K562 (cell line): ENCODE data around the gene RAMP2. TPM values are rescaled to one million over a fixed set of nuclear protein-coding genes. Genes with fewer than 3 reads are reported as not detected.

Experiments
- ATF4 ChIP-seq: fragments of 450-650 bp; formaldehyde crosslinking; IDR thresholded peaks from 2 replicates; pipeline ENCODE4 v1.4.0; 2022; ENCODE audit warnings: mild to moderate bottlenecking, moderate library complexity
- CCNT2 ChIP-seq: IDR thresholded peaks from 2 replicates; pipeline ENCODE4 v1.6.1; 2011; ENCODE audit warnings: borderline replicate concordance, low read depth, mild to moderate bottlenecking, moderate library complexity, mixed read lengths, low read length; ENCODE audit not compliant: insufficient read length; ENCODE audit errors: extremely low read depth
- FOS ChIP-seq: IDR thresholded peaks from 3 replicates; pipeline ENCODE4 v1.6.1; 2011; ENCODE audit not compliant: insufficient read length; ENCODE audit errors: extremely low read depth
- HDAC3 ChIP-seq: fragments of 450-650 bp; IDR thresholded peaks from 2 replicates; pipeline ENCODE4 v1.6.1; 2018; ENCODE audit warnings: borderline replicate concordance, mild to moderate bottlenecking, moderate library complexity; ENCODE audit not compliant: partially characterized antibody
- HDAC8 ChIP-seq: fragments of 450-650 bp; IDR thresholded peaks from 2 replicates; pipeline ENCODE4 v1.6.1; 2016; ENCODE audit warnings: mild to moderate bottlenecking, missing genetic modification characterization, moderate library complexity, missing compliant biosample characterization
- HNRNPUL1 ChIP-seq: fragments of 200-400 bp; formaldehyde crosslinking; IDR thresholded peaks from 2 replicates; pipeline ENCODE4 v1.6.1; 2017; ENCODE audit warnings: low read length
- LCOR ChIP-seq: sonication (generic); formaldehyde crosslinking; IDR thresholded peaks from 2 replicates; pipeline ENCODE4 v1.8.0; 2022; ENCODE audit warnings: mild to moderate bottlenecking, missing genetic modification reagents
- MCM2 ChIP-seq: fragments of 450-650 bp; IDR thresholded peaks from 2 replicates; pipeline ENCODE4 v1.6.1; 2017; ENCODE audit warnings: low read depth, mild to moderate bottlenecking
- MYNN ChIP-seq, 2 experiments: sonication (generic); formaldehyde crosslinking in 1 of 2; IDR thresholded peaks; 2 replicates each; pipeline versions ENCODE4 v1.5.0 to v1.6.1; 2016 to 2020; ENCODE audit warnings: antibody characterized with exemption in 1 of 2, missing genetic modification reagents in 1 of 2
- NCOA4 ChIP-seq: fragments of 450-650 bp; IDR thresholded peaks from 2 replicates; pipeline ENCODE4 v1.6.1; 2018; ENCODE audit warnings: mild to moderate bottlenecking; ENCODE audit not compliant: partially characterized antibody
- PTBP1 ChIP-seq: fragments of 200-400 bp; formaldehyde crosslinking; IDR thresholded peaks from 2 replicates; pipeline ENCODE4 v1.6.1; 2017; ENCODE audit warnings: low read depth, low read length
- RBM25 ChIP-seq: fragments of 200-400 bp; formaldehyde crosslinking; IDR thresholded peaks from 2 replicates; pipeline ENCODE4 v1.6.1; 2018; ENCODE audit warnings: low read length, low read depth, moderate library complexity; ENCODE audit not compliant: severe bottlenecking
- RUNX1 ChIP-seq: sonication (generic); IDR thresholded peaks from 2 replicates; pipeline ENCODE4 v1.6.1; 2016; ENCODE audit warnings: antibody characterized with exemption, low read depth
- SIN3A ChIP-seq, 2 experiments: fragments of 150-350 bp in 1 of 2; IDR thresholded peaks; 2 replicates each; pipeline ENCODE4 v1.6.1; 2011 to 2016; ENCODE audit warnings: borderline replicate concordance in 2 of 2, low read depth in 2 of 2, low read length in 2 of 2, mild to moderate bottlenecking in 2 of 2, moderate library complexity in 2 of 2; ENCODE audit not compliant: control insufficient read depth in 1 of 2
- SMARCA4 ChIP-seq: fragments of 450-650 bp; IDR thresholded peaks from 2 replicates; pipeline ENCODE4 v1.6.1; 2016
- SP1 ChIP-seq: sonication (generic); formaldehyde crosslinking; IDR thresholded peaks from 2 replicates; pipeline ENCODE4 v1.8.1; 2022; ENCODE audit warnings: mild to moderate bottlenecking, missing genetic modification reagents
- SREBF2 ChIP-seq: sonication (generic); formaldehyde crosslinking; IDR thresholded peaks from 2 replicates; pipeline ENCODE4 v1.4.0; 2020; ENCODE audit warnings: mild to moderate bottlenecking, missing genetic modification reagents
- TBP ChIP-seq: optimal IDR thresholded peaks from 2 replicates; pipeline ENCODE3; 2011; ENCODE audit warnings: low read depth, low read length, improper control_type of control experiment
- ZNF24 ChIP-seq: fragments of 450-650 bp; IDR thresholded peaks from 2 replicates; pipeline ENCODE4 v1.6.1; 2016
- ZNF449 ChIP-seq: fragments of 250-450 bp; sonication (Bioruptor Pico); IDR thresholded peaks from 2 replicates; pipeline ENCODE4 v1.8.0; 2022; ENCODE audit warnings: moderate library complexity, mild to moderate bottlenecking, inconsistent platforms
- ZNF511 ChIP-seq: sonication (generic); formaldehyde crosslinking; IDR thresholded peaks from 2 replicates; pipeline ENCODE4 v1.8.0; 2022; ENCODE audit warnings: mild to moderate bottlenecking, missing genetic modification reagents
- polyA plus RNA-seq, 8 experiments: library from polyadenylated mRNA; depleted of rRNA in 4 of 8; stranded (reverse) in 5 of 8; unstranded in 3 of 8; fragments of >200 nt; fragmentation: Nextera tagmentation in 2 of 8; fragmentation: Illumina TruSeq in 1 of 8; extraction: Ambion mirVana in 2 of 8; extraction: Trizol in 1 of 8; gene quantifications; 2 replicates each; pipeline versions ENCODE4 v1.2.1 to v1.2.3, GENCODE V29; 2011 to 2014; ENCODE audit warnings: inconsistent platforms in 1 of 8, missing spikeins in 1 of 8
- total RNA-seq, 7 experiments: library from RNA; depleted of rRNA in 6 of 7; stranded (reverse); fragments of >200 nt in 6 of 7; fragmentation: Illumina TruSeq in 2 of 7; extraction: Trizol in 2 of 7; gene quantifications; 2 replicates each; pipeline versions ENCODE4 v1.2.1 to v1.2.3, GENCODE V29; 2011 to 2021; ENCODE audit warnings: low replicate concordance in 1 of 7
- TF ChIP-seq, protein P1 (sequence below): sonication (generic); formaldehyde crosslinking; IDR thresholded peaks from 2 replicates; pipeline ENCODE4 v1.8.1; 2023; ENCODE audit warnings: mild to moderate bottlenecking, missing genetic modification reagents

RAMP2 gene
- total and polyA plus RNA-seq, 9 of the 15 experiments (the other 6 are each of a cell fraction or from before 2014, with no cell fraction given): not detected

GRCh38 chr17:42773290-42774035 lies 12.4 kb downstream of the RAMP2 start, which contains the start of gene VPS25 (continued):
- no peak for TF ChIP-seq ZNF511 (CRISPR knock-in tag)
- no peak for TF ChIP-seq CCNT2
- TF ChIP-seq, protein P1, sequence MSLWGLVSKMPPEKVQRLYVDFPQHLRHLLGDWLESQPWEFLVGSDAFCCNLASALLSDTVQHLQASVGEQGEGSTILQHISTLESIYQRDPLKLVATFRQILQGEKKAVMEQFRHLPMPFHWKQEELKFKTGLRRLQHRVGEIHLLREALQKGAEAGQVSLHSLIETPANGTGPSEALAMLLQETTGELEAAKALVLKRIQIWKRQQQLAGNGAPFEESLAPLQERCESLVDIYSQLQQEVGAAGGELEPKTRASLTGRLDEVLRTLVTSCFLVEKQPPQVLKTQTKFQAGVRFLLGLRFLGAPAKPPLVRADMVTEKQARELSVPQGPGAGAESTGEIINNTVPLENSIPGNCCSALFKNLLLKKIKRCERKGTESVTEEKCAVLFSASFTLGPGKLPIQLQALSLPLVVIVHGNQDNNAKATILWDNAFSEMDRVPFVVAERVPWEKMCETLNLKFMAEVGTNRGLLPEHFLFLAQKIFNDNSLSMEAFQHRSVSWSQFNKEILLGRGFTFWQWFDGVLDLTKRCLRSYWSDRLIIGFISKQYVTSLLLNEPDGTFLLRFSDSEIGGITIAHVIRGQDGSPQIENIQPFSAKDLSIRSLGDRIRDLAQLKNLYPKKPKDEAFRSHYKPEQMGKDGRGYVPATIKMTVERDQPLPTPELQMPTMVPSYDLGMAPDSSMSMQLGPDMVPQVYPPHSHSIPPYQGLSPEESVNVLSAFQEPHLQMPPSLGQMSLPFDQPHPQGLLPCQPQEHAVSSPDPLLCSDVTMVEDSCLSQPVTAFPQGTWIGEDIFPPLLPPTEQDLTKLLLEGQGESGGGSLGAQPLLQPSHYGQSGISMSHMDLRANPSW (CRISPR knock-in tag): peak; percentile 12; the same call in 1 of the 2 replicates
- no peak for TF ChIP-seq PTBP1
- no peak for TF ChIP-seq SREBF2 (CRISPR knock-in tag)
- TF ChIP-seq TBP: peak; percentile 92
- no peak for TF ChIP-seq FOS
- TF ChIP-seq MYNN (IDR thresholded peaks at IDR 0.05): no peak
- TF ChIP-seq MYNN (CRISPR knock-in tag; IDR thresholded peaks at IDR 0.05): no peak
- TF ChIP-seq HDAC3: peak; percentile 22
- peak; percentile 45; the same call in 1 of the 2 replicates for TF ChIP-seq ZNF24
- no peak for TF ChIP-seq ZNF449 (CRISPR knock-in tag)
- TF ChIP-seq RUNX1: no peak; the same call in 1 of the 2 replicates
- TF ChIP-seq SP1 (CRISPR knock-in tag): peak; percentile 74
- TF ChIP-seq HDAC8: no peak
- TF ChIP-seq HNRNPUL1: no peak
- TF ChIP-seq ATF4 (CRISPR knock-in tag): peak; percentile 42; the same call in 1 of the 2 replicates
- TF ChIP-seq MCM2: no peak
- 0 out of 2 replicates have a peak, but pooled peaks have one; percentile 63 for TF ChIP-seq LCOR (CRISPR knock-in tag)
- peak in 1 of 2 experiments; percentile 63; a peak in 1 of 4 replicates for TF ChIP-seq SIN3A (IDR thresholded peaks at IDR 0.05; ENCODE audit: borderline replicate concordance in 2 of 2, control insufficient read depth in 1 of 2, low read depth in 2 of 2, low read length in 2 of 2)
- 0 out of 2 replicates have a peak, but pooled peaks have one; percentile 26 for TF ChIP-seq SMARCA4
- no peak for TF ChIP-seq RBM25
- no peak for TF ChIP-seq NCOA4
